IPS-NIHi7 (cell line): ENCODE results near the gene STIM1.
A peak's percentile ranks its signal among the peaks of the same experiment; 100 is the strongest.
"Not testable (repeated sequence)": the region's sequence is repeated elsewhere in the genome, so short reads cannot be mapped to it uniquely, and the experiment has no call there.

Experiments
- DNase-seq: peaks from one replicate; pipeline ENCODE4 v3.0.0; 2012; ENCODE audit warnings: mixed read lengths; ENCODE audit errors: extremely low spot score

The STIM1 gene

GRCh38 chr11:3854977-3855807, at the start of gene STIM1:
TSS of gene STIM1 (plus strand) at chr11:3855664. CDS start at chr11:3856271, 607 bp downstream.
- DNase-seq: peak; percentile 92

- peak; percentile 92 for DNase-seq
Observed at GRCh38 chr11:3807909-3808860, 47.3 kb upstream of the STIM1 start, which contains the start of gene PGAP2. TSS of gene PGAP2 (plus strand) at chr11:3808560. CDS start at chr11:3811260, 2,700 bp downstream.

DNA sequence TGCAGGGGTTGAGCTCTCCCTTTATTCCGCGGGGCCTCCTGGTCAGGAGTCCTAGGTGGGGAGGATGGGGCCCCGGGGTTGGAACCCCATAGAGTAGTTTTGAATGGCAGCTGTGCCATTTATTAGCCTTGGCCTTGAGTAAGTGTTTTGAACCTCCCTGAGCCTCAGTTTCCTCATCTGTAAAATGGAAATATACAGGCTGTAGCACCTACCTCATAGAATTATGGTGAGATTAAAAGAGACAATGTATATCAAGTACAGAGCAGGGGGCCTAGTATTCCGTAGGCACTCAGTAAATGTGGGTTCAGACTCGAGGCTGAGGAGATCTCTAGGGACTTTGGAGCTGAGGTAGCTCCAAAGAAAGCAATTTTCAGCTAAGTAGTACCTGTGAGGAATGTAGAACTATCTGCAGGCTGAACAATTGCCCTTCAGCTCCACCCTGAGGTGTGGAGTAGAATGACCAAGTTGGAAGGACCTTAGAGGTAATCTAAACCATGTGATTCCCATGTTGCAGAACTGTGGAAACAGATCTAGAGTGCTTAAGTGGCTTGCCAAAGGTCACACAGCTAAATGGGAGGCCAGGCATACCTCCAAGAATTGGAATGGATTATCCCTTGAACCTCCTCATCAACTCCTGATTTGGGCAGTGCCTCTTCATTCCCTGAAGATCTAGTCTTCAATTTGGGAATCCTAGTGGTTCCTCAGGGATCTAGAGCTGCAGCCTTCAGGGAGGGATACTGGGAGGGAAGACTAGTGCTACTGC, 46.4 kb upstream of the STIM1 start:
- peak; percentile 62 for DNase-seq

DNA sequence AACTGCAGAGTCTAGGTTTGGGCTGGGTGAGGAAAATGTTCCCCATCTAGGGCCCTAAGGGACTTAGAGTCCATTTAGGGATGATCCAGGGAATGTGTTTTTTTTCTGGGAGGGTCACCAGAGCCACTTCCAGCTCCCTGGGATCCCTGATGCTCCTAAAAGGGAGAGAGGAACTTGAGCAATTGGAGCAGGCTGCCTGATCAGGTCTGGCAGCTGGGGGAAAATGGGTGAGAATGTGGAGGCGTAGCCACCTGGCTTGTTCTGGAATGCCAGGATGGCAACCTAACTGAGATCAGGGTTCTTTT, 45.9 kb upstream of the STIM1 start:
- no peak for DNase-seq

DNA sequence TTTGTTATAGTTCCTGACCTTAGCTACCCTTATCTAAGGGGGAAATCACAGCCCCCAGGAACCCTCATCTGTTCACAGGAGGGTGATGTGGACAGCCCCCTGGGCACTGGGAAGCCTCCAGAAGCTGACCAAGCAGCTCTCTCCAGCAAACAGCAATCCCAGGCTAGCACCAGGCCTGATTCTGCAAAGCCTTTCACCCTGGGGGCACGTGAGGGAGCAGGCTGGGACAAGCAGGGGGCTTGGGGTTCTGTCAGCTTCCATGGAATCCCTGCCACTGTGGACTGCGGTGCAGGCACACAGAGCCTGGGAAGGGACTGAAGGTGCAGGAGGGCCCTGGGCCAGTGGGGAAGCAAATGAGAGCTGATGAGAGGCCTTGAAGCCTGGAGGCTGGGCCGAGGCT, 45.0 kb upstream of the STIM1 start:
- DNase-seq: no peak

- no peak for DNase-seq
Observed at GRCh38 chr11:3810951-3811350, 44.5 kb upstream of the STIM1 start.

- DNase-seq: not testable (repeated sequence)
Observed at GRCh38 chr11:3814832-3815231, 40.6 kb upstream of the STIM1 start.

DNA sequence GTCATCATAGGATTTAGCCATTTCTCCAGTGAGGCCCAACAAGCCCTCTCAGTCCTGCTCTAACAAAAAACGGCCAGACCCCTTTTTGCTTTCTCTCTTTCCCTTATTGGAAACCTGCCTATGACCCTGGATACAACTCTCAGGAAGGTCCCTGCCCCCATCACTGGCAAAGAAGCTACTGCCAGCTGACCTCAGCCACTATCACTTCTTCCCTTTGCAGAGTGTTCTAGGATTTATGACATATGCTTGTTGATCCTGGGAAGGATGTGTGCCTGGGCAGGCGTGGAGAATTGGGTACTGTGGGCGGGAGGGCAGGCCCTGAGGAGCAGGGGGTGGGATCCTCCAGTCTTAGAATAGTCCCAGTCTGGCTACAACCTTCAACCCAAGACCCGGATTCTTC, 39.6 kb upstream of the STIM1 start:
- DNase-seq: no peak

DNA sequence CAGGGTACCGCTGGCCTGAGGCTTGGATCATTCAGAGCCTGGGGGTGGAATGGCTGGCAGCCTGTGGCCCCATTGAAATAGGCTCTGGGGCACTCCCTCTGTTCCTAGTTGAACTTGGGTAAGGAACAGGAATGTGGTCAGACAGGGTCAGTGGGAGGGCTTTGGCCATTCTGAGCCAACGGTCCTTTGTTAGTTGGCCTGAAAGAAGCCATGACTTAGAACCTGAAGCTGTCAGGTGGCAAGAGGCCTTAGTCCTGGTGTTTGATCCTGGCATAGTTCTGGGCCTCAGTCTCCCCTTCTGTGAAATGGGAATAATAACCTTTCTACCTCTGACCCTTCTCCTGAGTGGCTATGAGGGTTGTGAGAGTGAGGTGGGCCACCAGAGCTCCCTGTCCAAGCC, 38.8 kb upstream of the STIM1 start:
- no peak for DNase-seq

- no peak for DNase-seq
Observed at GRCh38 chr11:3817181-3817800, 38.2 kb upstream of the STIM1 start.

- no peak for DNase-seq
Observed at GRCh38 chr11:3820971-3821370, 34.5 kb upstream of the STIM1 start.

- no peak for DNase-seq
Observed at GRCh38 chr11:3822312-3822711, 33.2 kb upstream of the STIM1 start.

DNA sequence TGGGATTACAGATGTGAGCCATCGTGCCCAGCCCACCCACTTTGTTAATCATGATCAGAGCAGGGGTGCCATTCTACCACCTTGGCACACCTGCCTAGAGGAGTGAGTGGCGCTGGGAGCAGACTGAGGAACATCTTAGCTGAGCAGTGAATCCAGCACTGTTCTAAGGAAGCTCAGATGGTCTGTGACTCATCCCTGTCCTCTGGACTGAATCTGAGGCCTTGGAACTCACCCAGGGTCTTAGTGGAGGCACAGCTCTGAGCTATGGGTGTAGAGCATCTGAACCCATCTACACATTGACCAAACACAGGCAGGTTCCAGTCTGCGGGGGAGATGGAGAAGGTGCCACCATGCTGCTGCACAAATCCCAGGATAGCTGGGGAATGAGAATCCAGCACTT, 32.2 kb upstream of the STIM1 start:
- DNase-seq: no peak

DNA sequence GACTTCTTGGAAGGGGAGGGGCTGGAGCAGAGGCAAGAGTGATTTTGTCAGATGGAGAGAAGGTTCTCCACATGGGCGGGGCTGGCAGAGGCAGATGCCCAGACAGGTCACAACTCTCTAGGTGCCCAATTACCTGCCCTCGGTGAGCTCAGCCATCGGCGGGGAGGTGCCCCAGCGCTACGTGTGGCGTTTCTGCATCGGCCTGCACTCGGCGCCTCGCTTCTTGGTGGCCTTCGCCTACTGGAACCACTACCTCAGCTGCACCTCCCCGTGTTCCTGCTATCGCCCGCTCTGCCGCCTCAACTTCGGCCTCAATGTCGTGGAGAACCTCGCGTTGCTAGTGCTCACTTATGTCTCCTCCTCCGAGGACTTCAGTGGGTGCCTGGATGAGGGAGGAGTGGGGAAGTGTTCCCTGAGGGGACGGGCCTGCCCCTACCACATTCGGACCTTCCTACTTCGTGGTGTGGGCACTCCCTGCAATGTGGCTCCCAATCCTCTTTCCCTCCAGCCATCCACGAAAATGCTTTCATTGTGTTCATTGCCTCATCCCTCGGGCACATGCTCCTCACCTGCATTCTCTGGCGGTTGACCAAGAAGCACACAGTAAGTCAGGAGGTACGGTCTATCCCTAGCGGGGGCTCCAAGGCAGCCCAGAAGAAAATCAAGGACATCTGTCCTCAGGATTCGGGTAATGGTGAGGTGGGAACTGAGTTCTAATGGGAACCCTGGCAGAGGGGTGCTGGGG, 31.5 kb upstream of the STIM1 start:
- no peak for DNase-seq

GRCh38 chr11:3824714-3825472, 30.6 kb upstream of the STIM1 start:
- peak; percentile 94 for DNase-seq

DNA sequence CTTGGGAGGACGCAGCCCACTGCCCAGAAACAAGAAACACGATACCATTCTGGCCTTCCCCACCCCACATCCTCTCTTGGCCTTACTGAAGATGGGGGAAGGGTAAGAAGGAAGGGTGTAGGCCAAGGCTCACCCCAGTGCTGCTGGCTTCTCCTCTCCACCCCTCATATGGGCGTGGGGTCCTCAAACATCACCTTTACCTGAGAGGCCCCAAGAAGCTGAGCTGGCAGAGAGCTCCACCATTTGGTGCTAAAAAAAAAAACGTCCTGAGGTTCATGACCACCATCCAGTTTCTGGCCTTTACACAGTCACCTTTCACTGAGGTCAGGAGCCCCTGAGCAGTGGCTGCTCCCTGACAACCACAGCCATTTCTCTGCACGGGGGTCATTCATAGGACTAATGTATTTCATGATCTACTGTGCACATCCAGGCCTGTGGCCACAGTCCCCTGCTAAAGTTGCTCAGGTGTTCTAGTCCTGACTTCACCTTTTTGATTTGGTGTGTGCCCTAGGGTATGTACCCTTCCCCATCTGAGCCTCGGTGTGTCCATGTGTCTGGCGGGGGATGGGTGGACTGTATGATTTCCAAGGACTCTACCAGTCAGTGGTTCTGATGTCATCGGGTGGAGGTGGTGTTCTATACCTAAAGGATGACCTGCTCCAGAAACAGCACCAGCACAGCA, 29.9 kb upstream of the STIM1 start:
- no peak for DNase-seq

GRCh38 chr11:3826721-3827120, 28.7 kb upstream of the STIM1 start:
- no peak for DNase-seq

- no peak for DNase-seq
Observed at GRCh38 chr11:3827434-3828186, 27.9 kb upstream of the STIM1 start.

GRCh38 chr11:3830088-3830487, 25.4 kb upstream of the STIM1 start:
- DNase-seq: no peak
